ENCODE results near the gene KCTD14. TPM values are rescaled to one million over a fixed set of nuclear protein-coding genes. Genes with fewer than 3 reads are reported as not detected.
"Not testable (repeated sequence)": the region's sequence is repeated elsewhere in the genome, so short reads cannot be mapped to it uniquely, and the experiment has no call there.

Gene KCTD14
- total and polyA plus RNA-seq, 2 experiments from 2014 or later = 6.0 to 8.1 TPM

DNA sequence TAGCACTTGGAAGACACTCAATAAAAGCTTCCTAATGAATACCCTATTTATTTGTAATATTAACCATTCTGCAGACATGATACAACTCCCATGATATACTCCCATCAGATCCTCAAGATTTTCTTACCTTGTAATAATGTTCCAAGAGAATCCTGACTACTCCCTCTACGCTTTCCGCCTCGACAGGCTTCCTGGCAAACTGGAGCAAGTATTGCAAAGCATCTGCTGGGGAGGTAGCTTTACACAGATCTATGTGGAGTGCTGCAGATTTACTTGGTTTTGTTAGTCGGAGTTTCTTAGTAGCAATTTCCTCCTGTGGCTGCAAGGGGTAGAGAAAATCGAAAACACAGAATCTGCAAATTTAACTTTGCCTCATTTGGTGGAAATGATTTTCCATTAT is 32.1 kb downstream of the KCTD14 start:
- TF ChIP-seq EZH2phosphoT487 (IDR thresholded peaks at IDR 0.05; ENCODE audit: low read depth, severe bottlenecking, unreplicated experiment) (no peak), EZH2 (IDR thresholded peaks at IDR 0.05; ENCODE audit: borderline replicate concordance) (no peak)
- TF ChIP-seq, protein P1, sequence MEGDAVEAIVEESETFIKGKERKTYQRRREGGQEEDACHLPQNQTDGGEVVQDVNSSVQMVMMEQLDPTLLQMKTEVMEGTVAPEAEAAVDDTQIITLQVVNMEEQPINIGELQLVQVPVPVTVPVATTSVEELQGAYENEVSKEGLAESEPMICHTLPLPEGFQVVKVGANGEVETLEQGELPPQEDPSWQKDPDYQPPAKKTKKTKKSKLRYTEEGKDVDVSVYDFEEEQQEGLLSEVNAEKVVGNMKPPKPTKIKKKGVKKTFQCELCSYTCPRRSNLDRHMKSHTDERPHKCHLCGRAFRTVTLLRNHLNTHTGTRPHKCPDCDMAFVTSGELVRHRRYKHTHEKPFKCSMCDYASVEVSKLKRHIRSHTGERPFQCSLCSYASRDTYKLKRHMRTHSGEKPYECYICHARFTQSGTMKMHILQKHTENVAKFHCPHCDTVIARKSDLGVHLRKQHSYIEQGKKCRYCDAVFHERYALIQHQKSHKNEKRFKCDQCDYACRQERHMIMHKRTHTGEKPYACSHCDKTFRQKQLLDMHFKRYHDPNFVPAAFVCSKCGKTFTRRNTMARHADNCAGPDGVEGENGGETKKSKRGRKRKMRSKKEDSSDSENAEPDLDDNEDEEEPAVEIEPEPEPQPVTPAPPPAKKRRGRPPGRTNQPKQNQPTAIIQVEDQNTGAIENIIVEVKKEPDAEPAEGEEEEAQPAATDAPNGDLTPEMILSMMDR (IDR thresholded peaks at IDR 0.05; ENCODE audit: poor library complexity) = no peak
- peaks cover 30% of the 10 kb centered on the region for H3K79me2 ChIP-seq
- no peaks in the 10 kb centered on the region for H3K9me2 ChIP-seq (replicated peaks; ENCODE audit: insufficient read depth)
- H3K4me2 ChIP-seq = no peak overlapping the region
- no peak overlapping the region for H3K27ac ChIP-seq
- DNase-seq (ENCODE audit: low spot score) = no peak
- no peak overlapping the region for H2AFZ ChIP-seq
- no peaks in the 10 kb centered on the region for H3K36me3 ChIP-seq (replicated peaks; ENCODE audit: insufficient read depth, low read depth)
- no peaks in the 10 kb centered on the region for H3K9me3 ChIP-seq (ENCODE audit: low read depth)
- H3K4me1 ChIP-seq (ENCODE audit: insufficient read depth) = peaks cover 4% of the 10 kb centered on the region
- no peaks in the 10 kb centered on the region for H4K20me1 ChIP-seq (ENCODE audit: insufficient read depth, poor library complexity, severe bottlenecking)
- 98% methylated on average over 5 of the region's 5 CpGs for WGBS (ENCODE audit: low lambda C conversion rate, missing lambda C conversion rate)
- H3K27me3 ChIP-seq = no peaks in the 10 kb centered on the region
- no peak overlapping the region for H3K4me3 ChIP-seq

DNA sequence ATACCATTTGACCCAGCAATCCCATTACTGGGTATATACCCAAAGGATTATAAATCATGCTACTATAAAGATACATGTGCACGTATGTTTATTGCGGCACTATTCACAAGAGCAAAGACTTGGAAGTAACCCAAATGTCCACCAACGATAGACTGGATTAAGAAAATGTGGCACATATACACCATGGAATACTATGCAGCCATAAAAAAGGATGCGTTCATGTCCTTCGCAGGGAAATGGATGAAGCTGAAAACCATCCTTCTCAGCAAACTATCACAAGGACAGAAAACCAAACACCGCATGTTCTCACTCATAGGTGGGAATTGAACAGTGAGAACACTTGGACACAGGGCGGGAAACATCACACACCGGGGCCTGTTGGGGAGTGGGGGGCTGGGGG is 36.6 kb downstream of the KCTD14 start:
- DNase-seq (ENCODE audit: low spot score); H3K4me3 ChIP-seq; H3K36me3 ChIP-seq (replicated peaks; ENCODE audit: insufficient read depth, low read depth); H3K4me1 ChIP-seq (ENCODE audit: insufficient read depth); H4K20me1 ChIP-seq (ENCODE audit: insufficient read depth, poor library complexity, severe bottlenecking); H3K4me2 ChIP-seq; H3K27me3 ChIP-seq; H3K9me3 ChIP-seq (ENCODE audit: low read depth); H3K27ac ChIP-seq; H2AFZ ChIP-seq; H3K9me2 ChIP-seq (replicated peaks; ENCODE audit: insufficient read depth): not testable (repeated sequence)
- WGBS (ENCODE audit: low lambda C conversion rate, missing lambda C conversion rate) = 98% methylated on average over 8 of the region's 8 CpGs
- H3K79me2 ChIP-seq = peaks cover 18% of the 10 kb centered on the region

DNA sequence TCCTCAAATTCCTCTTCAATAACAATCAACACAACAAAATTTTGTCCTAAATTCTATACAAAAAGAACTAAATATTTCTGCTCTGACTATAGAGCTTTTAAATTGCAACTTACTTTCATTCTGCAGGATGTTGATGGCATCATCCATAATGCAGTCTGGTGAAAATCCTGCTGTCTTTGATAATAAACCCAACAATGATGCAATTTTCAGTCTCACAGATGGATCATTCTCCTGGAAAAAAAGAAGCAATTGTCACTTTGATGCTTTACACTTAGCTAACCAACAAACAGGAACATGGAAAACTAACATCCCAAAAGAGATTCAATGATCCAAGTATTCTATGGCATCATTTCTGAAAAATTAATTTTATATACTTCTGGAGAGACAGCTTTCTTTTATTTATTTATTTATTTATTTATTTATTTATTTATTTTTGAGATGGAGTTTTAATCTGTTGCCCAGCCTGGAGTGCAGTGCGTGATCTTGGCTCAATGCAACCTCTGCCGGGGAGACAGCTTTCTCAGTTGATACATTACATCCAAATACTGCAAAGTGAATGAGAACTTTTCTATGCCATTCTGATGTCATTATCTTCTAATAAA is 41.6 kb downstream of the KCTD14 start:
- peaks cover 15% of the 10 kb centered on the region for H3K79me2 ChIP-seq
- H4K20me1 ChIP-seq (ENCODE audit: insufficient read depth, poor library complexity, severe bottlenecking) = no peaks in the 10 kb centered on the region
- no peaks in the 10 kb centered on the region for H3K4me1 ChIP-seq (ENCODE audit: insufficient read depth)
- H3K4me2 ChIP-seq = no peak overlapping the region
- H3K36me3 ChIP-seq (replicated peaks; ENCODE audit: insufficient read depth, low read depth) = no peaks in the 10 kb centered on the region
- no peak overlapping the region for H3K4me3 ChIP-seq
- WGBS (ENCODE audit: low lambda C conversion rate, missing lambda C conversion rate) = 95% methylated on average over 2 of the region's 2 CpGs
- H3K27me3 ChIP-seq = no peaks in the 10 kb centered on the region
- no peak overlapping the region for H2AFZ ChIP-seq
- no peaks in the 10 kb centered on the region for H3K9me2 ChIP-seq (replicated peaks; ENCODE audit: insufficient read depth)
- DNase-seq (ENCODE audit: low spot score) = no peak
- no peak overlapping the region for H3K27ac ChIP-seq
- no peaks in the 10 kb centered on the region for H3K9me3 ChIP-seq (ENCODE audit: low read depth)
- no peak for TF ChIP-seq EZH2 (IDR thresholded peaks at IDR 0.05; ENCODE audit: borderline replicate concordance)
- TF ChIP-seq, protein P1 (IDR thresholded peaks at IDR 0.05; ENCODE audit: poor library complexity) = no peak
- TF ChIP-seq EZH2phosphoT487 (IDR thresholded peaks at IDR 0.05; ENCODE audit: low read depth, severe bottlenecking, unreplicated experiment) = no peak

DNA sequence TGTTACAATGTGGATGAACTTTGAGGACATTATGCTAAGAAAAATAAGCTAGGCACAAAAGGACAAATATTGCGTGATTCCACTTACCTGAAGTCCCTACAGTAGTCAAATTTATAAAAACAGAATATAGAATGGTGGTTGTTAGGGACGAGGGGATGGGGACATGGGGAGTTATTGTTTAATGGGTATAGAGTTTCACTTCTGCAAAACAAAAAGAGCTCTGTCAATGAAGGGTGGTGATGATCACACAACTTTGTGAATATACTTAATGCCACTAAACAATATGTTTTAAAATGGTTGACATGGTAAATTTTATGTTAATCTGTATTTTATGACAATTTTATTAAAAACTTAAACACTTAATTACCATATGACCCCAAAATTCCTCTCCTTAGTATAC is 54.7 kb downstream of the KCTD14 start:
- Histone ChIP-seq H3K9me2 (replicated peaks; ENCODE audit: insufficient read depth) (no peaks in the 10 kb centered on the region), H3K36me3 (replicated peaks; ENCODE audit: insufficient read depth, low read depth) (no peaks in the 10 kb centered on the region), H2AFZ (no peak overlapping the region), H3K4me1 (ENCODE audit: insufficient read depth) (no peaks in the 10 kb centered on the region), H3K79me2 (no peaks in the 10 kb centered on the region), H3K9me3 (ENCODE audit: low read depth) (no peaks in the 10 kb centered on the region), H3K4me2 (no peak overlapping the region), H3K4me3 (no peak overlapping the region), H4K20me1 (ENCODE audit: insufficient read depth, poor library complexity, severe bottlenecking) (no peaks in the 10 kb centered on the region), H3K27ac (no peak overlapping the region), H3K27me3 (no peaks in the 10 kb centered on the region)
- TF ChIP-seq EZH2phosphoT487 (IDR thresholded peaks at IDR 0.05; ENCODE audit: low read depth, severe bottlenecking, unreplicated experiment) (no peak), EZH2 (IDR thresholded peaks at IDR 0.05; ENCODE audit: borderline replicate concordance) (no peak)
- TF ChIP-seq, protein P1 (IDR thresholded peaks at IDR 0.05; ENCODE audit: poor library complexity) = no peak
- DNase-seq (ENCODE audit: low spot score) = no peak
- WGBS (ENCODE audit: low lambda C conversion rate, missing lambda C conversion rate) = 96% methylated on average over 2 of the region's 2 CpGs
